GM13977 (cell line): ENCODE results near the gene CD177.
"Not testable (repeated sequence)": the region's sequence is repeated elsewhere in the genome, so short reads cannot be mapped to it uniquely, and the experiment has no call there.

Source experiments
- DNase-seq: peaks from one replicate; pipeline ENCODE4 v3.0.0; 2012; ENCODE audit warnings: low spot score
- in situ Hi-C: fragments of 300-500 bp; cut with MboI; formaldehyde crosslinking; loops from one replicate; pipeline ENCODE4 v1.12.0; 2022; ENCODE audit warnings: low sequenced_read_pairs, low pct_unique_long_range_greater_than_20kb, mixed read lengths, inconsistent platforms; ENCODE audit not compliant: unreplicated experiment
- TF ChIP-seq, protein P1 (sequence below): IDR thresholded peaks from 2 replicates; pipeline ENCODE4 v1.5.1; 2012; ENCODE audit warnings: mild to moderate bottlenecking, control low read depth; ENCODE audit not compliant: insufficient read depth; ENCODE audit errors: extremely low read depth, missing control alignments

CD177 gene

DNA sequence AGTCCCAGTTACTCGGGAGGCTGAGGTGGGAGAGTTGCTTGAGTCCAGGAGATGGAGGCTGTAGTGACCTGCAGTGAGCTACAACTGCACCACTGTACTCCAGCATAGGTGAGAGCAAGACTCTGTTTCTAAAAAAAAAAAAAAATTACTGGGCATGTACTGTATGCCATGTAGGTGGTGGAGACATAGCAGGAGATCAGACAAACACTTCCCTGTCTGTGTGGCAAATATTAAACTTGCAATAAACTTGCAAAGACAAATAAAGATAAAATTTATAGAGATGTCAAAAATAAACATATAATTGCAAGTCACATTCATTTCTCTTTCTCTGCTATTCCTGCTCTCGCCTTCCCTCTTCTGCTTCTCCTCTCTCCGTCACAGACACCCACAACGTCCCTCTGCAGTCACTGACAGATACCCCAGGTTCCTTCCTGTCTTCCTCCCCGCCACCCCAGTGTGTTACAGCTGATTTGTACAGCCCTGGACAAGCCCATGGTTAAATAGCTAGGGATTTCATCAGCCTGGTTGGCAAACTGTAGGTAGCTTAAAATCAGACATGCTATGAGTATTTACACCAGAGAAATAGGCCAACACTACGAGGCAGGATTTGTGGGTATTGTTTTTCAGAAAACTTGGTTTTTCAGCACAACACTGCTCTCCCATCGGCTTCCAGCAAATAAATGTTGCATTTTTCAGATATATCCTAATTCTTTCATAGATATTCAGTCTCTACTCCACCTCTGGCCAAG lies 1.3 kb upstream of the CD177 start:
- TF ChIP-seq, protein P1, sequence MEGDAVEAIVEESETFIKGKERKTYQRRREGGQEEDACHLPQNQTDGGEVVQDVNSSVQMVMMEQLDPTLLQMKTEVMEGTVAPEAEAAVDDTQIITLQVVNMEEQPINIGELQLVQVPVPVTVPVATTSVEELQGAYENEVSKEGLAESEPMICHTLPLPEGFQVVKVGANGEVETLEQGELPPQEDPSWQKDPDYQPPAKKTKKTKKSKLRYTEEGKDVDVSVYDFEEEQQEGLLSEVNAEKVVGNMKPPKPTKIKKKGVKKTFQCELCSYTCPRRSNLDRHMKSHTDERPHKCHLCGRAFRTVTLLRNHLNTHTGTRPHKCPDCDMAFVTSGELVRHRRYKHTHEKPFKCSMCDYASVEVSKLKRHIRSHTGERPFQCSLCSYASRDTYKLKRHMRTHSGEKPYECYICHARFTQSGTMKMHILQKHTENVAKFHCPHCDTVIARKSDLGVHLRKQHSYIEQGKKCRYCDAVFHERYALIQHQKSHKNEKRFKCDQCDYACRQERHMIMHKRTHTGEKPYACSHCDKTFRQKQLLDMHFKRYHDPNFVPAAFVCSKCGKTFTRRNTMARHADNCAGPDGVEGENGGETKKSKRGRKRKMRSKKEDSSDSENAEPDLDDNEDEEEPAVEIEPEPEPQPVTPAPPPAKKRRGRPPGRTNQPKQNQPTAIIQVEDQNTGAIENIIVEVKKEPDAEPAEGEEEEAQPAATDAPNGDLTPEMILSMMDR = no peak
- in situ Hi-C loops = no loop called here
- no peak for DNase-seq

DNA sequence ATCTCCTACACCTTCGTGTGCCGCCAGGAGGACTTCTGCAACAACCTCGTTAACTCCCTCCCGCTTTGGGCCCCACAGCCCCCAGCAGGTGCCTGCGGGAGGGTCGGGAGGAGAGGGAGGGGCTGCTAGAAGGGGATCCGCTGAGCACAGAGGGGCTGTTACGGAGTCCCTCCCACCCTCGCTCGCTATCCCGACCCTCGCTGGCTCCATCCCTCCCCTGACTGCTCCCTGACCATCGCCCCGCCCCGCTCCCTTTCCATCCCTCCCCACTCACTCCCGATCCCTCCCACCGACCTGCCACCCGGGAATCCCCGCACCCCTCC lies 780 bp downstream of the CD177 start:
- no peak for DNase-seq
- in situ Hi-C loops = no loop called here
- TF ChIP-seq, protein P1 = no peak

DNA sequence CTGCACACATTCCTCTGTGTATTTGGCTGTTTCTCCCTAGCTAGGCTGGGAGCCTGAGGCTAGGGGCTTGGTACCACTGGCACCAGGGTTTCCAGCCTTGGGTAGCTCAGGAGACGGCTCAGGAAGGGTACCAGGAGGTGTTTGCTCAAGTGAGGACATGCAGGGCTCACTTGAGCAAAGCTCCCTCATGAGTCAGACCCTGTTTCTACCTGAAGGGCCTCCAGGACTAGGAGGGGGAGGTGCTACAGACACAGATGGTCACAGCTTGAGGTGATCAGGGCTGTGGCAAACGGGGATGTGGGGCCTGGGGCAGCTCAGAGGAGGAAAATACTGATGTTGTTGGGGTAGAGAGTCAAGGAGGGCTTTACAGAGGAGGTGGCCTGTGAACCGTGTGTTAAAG lies 3.3 kb downstream of the CD177 start:
- in situ Hi-C loops, DNase-seq: not testable (repeated sequence)

DNA sequence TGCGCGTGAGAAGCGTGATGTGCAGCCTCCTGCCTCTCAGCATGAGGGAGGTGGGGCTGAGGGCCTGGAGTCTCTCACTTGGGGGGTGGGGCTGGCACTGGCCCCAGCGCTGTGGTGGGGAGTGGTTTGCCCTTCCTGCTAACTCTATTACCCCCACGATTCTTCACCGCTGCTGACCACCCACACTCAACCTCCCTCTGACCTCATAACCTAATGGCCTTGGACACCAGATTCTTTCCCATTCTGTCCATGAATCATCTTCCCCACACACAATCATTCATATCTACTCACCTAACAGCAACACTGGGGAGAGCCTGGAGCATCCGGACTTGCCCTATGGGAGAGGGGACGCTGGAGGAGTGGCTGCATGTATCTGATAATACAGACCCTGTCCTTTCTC lies 8.7 kb downstream of the CD177 start:
- no peak for DNase-seq
- TF ChIP-seq, protein P1 = no peak
- in situ Hi-C loops = no loop called here

DNA sequence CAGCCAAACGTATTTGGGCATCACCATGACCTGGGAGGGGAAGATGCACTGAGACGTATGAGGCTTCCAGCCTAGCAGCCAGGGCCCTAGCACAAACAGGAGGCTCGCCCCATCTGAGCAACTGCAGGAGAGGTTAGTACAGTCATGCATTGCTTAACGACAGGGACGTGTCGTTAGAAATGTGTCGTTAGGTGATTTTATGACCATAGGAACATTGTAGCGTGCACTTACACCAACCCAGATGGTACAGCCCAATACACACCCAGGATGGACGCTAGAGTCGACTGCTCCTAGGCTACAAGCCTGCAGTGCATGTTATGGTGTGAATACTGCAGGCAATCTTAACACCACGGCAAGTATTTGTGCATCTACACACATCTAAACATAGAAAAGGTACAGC lies 9.3 kb downstream of the CD177 start:
- TF ChIP-seq, protein P1 = no peak
- DNase-seq = no peak
- in situ Hi-C loops = no loop called here

DNA sequence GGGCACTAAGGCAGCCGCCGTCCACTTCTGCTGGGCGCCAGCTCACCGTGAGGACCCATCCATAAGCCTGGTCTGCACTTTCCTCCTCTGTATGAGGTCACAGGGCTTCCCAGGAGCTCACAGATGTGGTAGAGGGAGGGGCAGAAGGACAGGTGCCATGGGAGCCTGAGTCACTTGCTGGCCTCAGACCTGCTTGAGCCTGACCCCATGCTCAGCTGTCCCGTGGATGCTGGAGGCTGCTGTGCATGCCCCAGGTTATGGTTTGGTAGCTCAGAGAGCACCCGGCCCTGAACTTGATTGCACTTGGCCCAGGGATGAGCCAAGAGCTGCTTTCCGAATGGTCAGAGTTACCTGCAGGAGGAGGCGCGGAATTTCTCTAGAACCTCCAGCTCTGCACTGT lies 12.2 kb downstream of the CD177 start:
- not testable (repeated sequence) for DNase-seq

DNA sequence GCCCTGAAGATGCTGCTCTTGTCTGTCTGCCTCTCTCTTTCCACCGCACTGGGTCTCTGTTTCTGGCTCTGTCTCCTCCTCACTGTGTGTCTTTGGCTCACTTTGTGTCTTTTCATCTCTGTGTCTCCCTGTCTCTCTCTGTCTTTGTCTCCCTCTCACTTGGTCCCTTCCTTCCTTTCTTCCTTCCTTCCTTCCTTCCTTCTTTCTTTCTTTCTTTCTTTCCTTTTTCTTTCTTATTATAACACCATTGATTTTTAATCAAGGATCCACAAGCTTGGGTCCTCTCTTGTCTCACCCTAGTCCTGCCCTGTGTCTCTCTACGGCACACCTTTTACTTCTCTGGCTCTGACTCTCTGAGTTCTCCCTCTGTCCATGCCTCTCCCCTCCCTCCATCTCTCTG lies 14.3 kb downstream of the CD177 start:
- in situ Hi-C loops = no loop called here
- no peak for DNase-seq
- TF ChIP-seq, protein P1 = no peak

More for the DNA sequence above, 12.2 kb downstream of the CD177 start:
- in situ Hi-C loops = not testable (repeated sequence)

- in situ Hi-C loops, DNase-seq: not testable (repeated sequence)
Observed at GRCh38 chr19:43368897-43369296, 15.4 kb downstream of the CD177 start.
